ENCODE measurements around the gene AGTR1.

- TF ChIP-seq SRF (IDR thresholded peaks at IDR 0.05; ENCODE audit: low read depth, low read length) (no peak), PBX3 (CRISPR knock-in tag; IDR thresholded peaks at IDR 0.05; ENCODE audit: borderline replicate concordance) (no peak), CREB1 (IDR thresholded peaks at IDR 0.05) (no peak), CREB1 (CRISPR knock-in tag; IDR thresholded peaks at IDR 0.05) (no peak), DNMT1 (CRISPR knock-in tag; IDR thresholded peaks at IDR 0.05) (no peak), GABPA (IDR thresholded peaks at IDR 0.05; ENCODE audit: low read depth, low read length) (no peak), GABPA (CRISPR knock-in tag; IDR thresholded peaks at IDR 0.05; ENCODE audit: low read depth) (no peak), CERS6 (CRISPR knock-in tag; IDR thresholded peaks at IDR 0.05) (no peak), POLR2AphosphoS5 (IDR thresholded peaks at IDR 0.05; ENCODE audit: low read depth, low read length) (no peak)
- TF ChIP-seq, protein P1, sequence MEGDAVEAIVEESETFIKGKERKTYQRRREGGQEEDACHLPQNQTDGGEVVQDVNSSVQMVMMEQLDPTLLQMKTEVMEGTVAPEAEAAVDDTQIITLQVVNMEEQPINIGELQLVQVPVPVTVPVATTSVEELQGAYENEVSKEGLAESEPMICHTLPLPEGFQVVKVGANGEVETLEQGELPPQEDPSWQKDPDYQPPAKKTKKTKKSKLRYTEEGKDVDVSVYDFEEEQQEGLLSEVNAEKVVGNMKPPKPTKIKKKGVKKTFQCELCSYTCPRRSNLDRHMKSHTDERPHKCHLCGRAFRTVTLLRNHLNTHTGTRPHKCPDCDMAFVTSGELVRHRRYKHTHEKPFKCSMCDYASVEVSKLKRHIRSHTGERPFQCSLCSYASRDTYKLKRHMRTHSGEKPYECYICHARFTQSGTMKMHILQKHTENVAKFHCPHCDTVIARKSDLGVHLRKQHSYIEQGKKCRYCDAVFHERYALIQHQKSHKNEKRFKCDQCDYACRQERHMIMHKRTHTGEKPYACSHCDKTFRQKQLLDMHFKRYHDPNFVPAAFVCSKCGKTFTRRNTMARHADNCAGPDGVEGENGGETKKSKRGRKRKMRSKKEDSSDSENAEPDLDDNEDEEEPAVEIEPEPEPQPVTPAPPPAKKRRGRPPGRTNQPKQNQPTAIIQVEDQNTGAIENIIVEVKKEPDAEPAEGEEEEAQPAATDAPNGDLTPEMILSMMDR (CRISPR knock-in tag; IDR thresholded peaks at IDR 0.05): no peak
Measured at GRCh38 chr3:148742118-148742517, 44.4 kb downstream of the AGTR1 start.
